GM23338 (cell line): ENCODE measurements around the gene TOR1B. TPM values are rescaled to one million over a fixed set of nuclear protein-coding genes. Genes with fewer than 3 reads are reported as not detected.
A peak's percentile ranks its signal among the peaks of the same experiment; 100 is the strongest.

ENCODE experiments used
- ATAC-seq: fragments of 200-7000 bp; cut with Tn5 transposase; 3 replicates; pipeline ENCODE4 v1.9.1; 2020
- DNase-seq: peaks from one replicate; pipeline ENCODE4 v3.0.0-alpha.2; 2015; ENCODE audit warnings: low spot score
- H2AFZ ChIP-seq: fragments of 200-600 bp; sonication (generic); 2 replicates; pipeline ENCODE4 v1.8.0; 2016; ENCODE audit warnings: antibody characterized with exemption, mild to moderate bottlenecking, moderate library complexity
- H3F3A ChIP-seq: fragments of 200-600 bp; sonication (generic); replicated peaks from 2 replicates; pipeline ENCODE4 v1.8.0; 2017; ENCODE audit warnings: antibody characterized with exemption, mixed run types, low read depth
- H3K27ac ChIP-seq: fragments of 200-600 bp; sonication (generic); 2 replicates; pipeline ENCODE4 v1.6.1; 2016; ENCODE audit warnings: low read depth
- H3K27me3 ChIP-seq: fragments of 200-600 bp; sonication (generic); 2 replicates; pipeline ENCODE4 v1.8.0; 2016; ENCODE audit warnings: mild to moderate bottlenecking, mixed run types, moderate library complexity; ENCODE audit not compliant: insufficient read depth
- H3K36me3 ChIP-seq: fragments of 200-600 bp; sonication (generic); 2 replicates; pipeline ENCODE4 v1.8.0; 2016; ENCODE audit warnings: mild to moderate bottlenecking; ENCODE audit not compliant: insufficient read depth
- H3K4me1 ChIP-seq: fragments of 200-600 bp; sonication (generic); 2 replicates; pipeline ENCODE4 v1.8.0; 2016; ENCODE audit warnings: mild to moderate bottlenecking, moderate library complexity; ENCODE audit not compliant: insufficient read depth
- H3K4me2 ChIP-seq: fragments of 200-600 bp; sonication (generic); 2 replicates; pipeline ENCODE4 v1.7.1; 2017; ENCODE audit warnings: mixed run types
- H3K4me3 ChIP-seq: fragments of 200-600 bp; sonication (generic); 2 replicates; pipeline ENCODE4 v1.6.1; 2016; ENCODE audit warnings: mixed run types
- H3K79me2 ChIP-seq: fragments of 200-600 bp; sonication (generic); replicated peaks from 2 replicates; pipeline ENCODE4 v1.8.0; 2017; ENCODE audit warnings: mild to moderate bottlenecking; ENCODE audit not compliant: insufficient read depth
- H3K9me2 ChIP-seq: fragments of 200-600 bp; sonication (generic); 2 replicates; pipeline ENCODE4 v1.8.0; 2017; ENCODE audit not compliant: insufficient read depth
- H4K20me1 ChIP-seq: fragments of 200-600 bp; sonication (generic); replicated peaks from 2 replicates; pipeline ENCODE4 v1.8.0; 2017; ENCODE audit warnings: mild to moderate bottlenecking; ENCODE audit not compliant: insufficient read depth
- H3K27ac Mint-ChIP-seq: 2 replicates; pipeline ENCODE4 v1.8.0; 2020; ENCODE audit warnings: inconsistent platforms, mild to moderate bottlenecking, moderate library complexity, mixed read lengths
- H3K27me3 Mint-ChIP-seq: 3 replicates; pipeline ENCODE4 v1.8.0; 2022; ENCODE audit warnings: low read depth, mild to moderate bottlenecking, moderate library complexity, mixed read lengths, inconsistent platforms; ENCODE audit not compliant: insufficient read depth, poor library complexity
- H3K36me3 Mint-ChIP-seq: 3 replicates; pipeline ENCODE4 v1.8.0; 2021; ENCODE audit warnings: low read depth, mild to moderate bottlenecking, inconsistent platforms, moderate library complexity, mixed read lengths
- H3K4me1 Mint-ChIP-seq: 3 replicates; pipeline ENCODE4 v1.8.0; 2020; ENCODE audit warnings: mild to moderate bottlenecking, inconsistent platforms, mixed read lengths
- H3K4me3 Mint-ChIP-seq: 3 replicates; pipeline ENCODE4 v1.8.0; 2021; ENCODE audit warnings: moderate library complexity, mild to moderate bottlenecking, inconsistent platforms, mixed read lengths
- H3K9me3 Mint-ChIP-seq: 3 replicates; pipeline ENCODE4 v1.8.0; 2020; ENCODE audit warnings: moderate library complexity, mild to moderate bottlenecking, inconsistent platforms, mixed read lengths
- CTCF ChIP-seq, 2 experiments: fragments of 200-600 bp in 1 of 2; sonication (generic) in 1 of 2; conservative IDR thresholded peaks; 2 replicates each; pipeline versions ENCODE4 v1.5.1 to v1.6.1; 2016 to 2017; ENCODE audit warnings: antibody characterized with exemption in 2 of 2, low read depth in 2 of 2, mild to moderate bottlenecking in 2 of 2, moderate library complexity in 1 of 2
- NANOG ChIP-seq: IDR thresholded peaks from 2 replicates; pipeline ENCODE4 v1.6.1; 2016; ENCODE audit warnings: antibody characterized with exemption, borderline replicate concordance
- POLR2AphosphoS5 ChIP-seq: IDR thresholded peaks from 2 replicates; pipeline ENCODE4 v1.6.1; 2016; ENCODE audit warnings: antibody characterized with exemption, low read depth
- REST ChIP-seq: IDR thresholded peaks from one replicate; pipeline ENCODE4 v1.6.1; 2018; ENCODE audit warnings: antibody characterized with exemption; ENCODE audit not compliant: unreplicated experiment
- ZNF462 ChIP-seq: fragments of 250-450 bp; sonication (Bioruptor Pico); IDR thresholded peaks from 2 replicates; pipeline ENCODE4 v1.5.0; 2020; ENCODE audit warnings: mild to moderate bottlenecking, moderate library complexity
- polyA plus RNA-seq: library from polyadenylated mRNA; unstranded; fragments of >200 nt; fragmentation: Nextera tagmentation; extraction: Ambion mirVana; gene quantifications from 2 replicates; pipeline ENCODE4 v1.2.1, GENCODE V29; 2016
- total RNA-seq: library from RNA; depleted of rRNA; stranded (reverse); fragments of >200 nt; shearing (Covaris generic); gene quantifications from 2 replicates; pipeline ENCODE4 v1.2.3, GENCODE V29; 2014

The TOR1B gene
- total and polyA plus RNA-seq, 2 experiments from 2014 or later = 10.6 to 42.4 TPM

GRCh38 chr9:129801504-129801903 is 1.5 kb upstream of the TOR1B start:
- peak in 1 of 2 experiments; percentile 26; a peak in 2 of 4 replicates for TF ChIP-seq CTCF (conservative IDR thresholded peaks at IDR 0.05; ENCODE audit: low read depth in 2 of 2)
- no peak for TF ChIP-seq REST
- H3K79me2 ChIP-seq = peaks cover 7% of the 10 kb centered on the region; the same call in 1 of the 2 replicates
- H2AFZ ChIP-seq = peak overlapping the region; percentile 63
- no peak overlapping the region for H3K27ac ChIP-seq
- no peak overlapping the region for H3K4me3 ChIP-seq
- H3K36me3 Mint-ChIP-seq = peaks cover 18% of the 10 kb centered on the region; the same call in 2 of the 3 replicates
- no peaks in the 10 kb centered on the region for H3K36me3 ChIP-seq
- no peaks in the 10 kb centered on the region for H3K27me3 ChIP-seq
- H3K27me3 Mint-ChIP-seq = peaks cover 12% of the 10 kb centered on the region
- H3K9me3 Mint-ChIP-seq = no peaks in the 10 kb centered on the region; the same call in 2 of the 3 replicates
- peak overlapping the region; percentile 28; the same call in 1 of the 3 replicates for H3K4me3 Mint-ChIP-seq
- DNase-seq = peak; percentile 55
- no peak overlapping the region for H3K27ac Mint-ChIP-seq
- peaks cover 6% of the 10 kb centered on the region; the same call in 2 of the 3 replicates for H3K4me1 Mint-ChIP-seq
- no peaks in the 10 kb centered on the region; the same call in 1 of the 2 replicates for H4K20me1 ChIP-seq
- ATAC-seq = peak; percentile 15; the same call in 2 of the 3 replicates
- H3K4me1 ChIP-seq = no peaks in the 10 kb centered on the region; the same call in 1 of the 2 replicates
- no peaks in the 10 kb centered on the region for H3K9me2 ChIP-seq
- no peaks in the 10 kb centered on the region for H3F3A ChIP-seq
- H3K4me2 ChIP-seq = no peak overlapping the region

GRCh38 chr9:129803676-129804060 is 684 bp downstream of the TOR1B start:
- H3K4me1 ChIP-seq = no peaks in the 10 kb centered on the region; the same call in 1 of the 2 replicates
- peak overlapping the region; percentile 80 for H3K4me3 Mint-ChIP-seq
- no peaks in the 10 kb centered on the region for H3F3A ChIP-seq
- no peak overlapping the region for H3K27ac Mint-ChIP-seq
- peaks cover 12% of the 10 kb centered on the region for H3K27me3 Mint-ChIP-seq
- DNase-seq = no peak
- no peaks in the 10 kb centered on the region for H3K27me3 ChIP-seq
- H3K4me2 ChIP-seq = peak overlapping the region; percentile 99
- H3K9me2 ChIP-seq = no peaks in the 10 kb centered on the region
- ATAC-seq = no peak
- no peak overlapping the region for H3K27ac ChIP-seq
- peaks cover 30% of the 10 kb centered on the region for H3K36me3 Mint-ChIP-seq
- H4K20me1 ChIP-seq = peaks cover 8% of the 10 kb centered on the region
- H2AFZ ChIP-seq = peak overlapping the region; percentile 76; the same call in 1 of the 2 replicates
- no peaks in the 10 kb centered on the region; the same call in 2 of the 3 replicates for H3K9me3 Mint-ChIP-seq
- H3K36me3 ChIP-seq = no peaks in the 10 kb centered on the region
- peaks cover 6% of the 10 kb centered on the region; the same call in 2 of the 3 replicates for H3K4me1 Mint-ChIP-seq
- H3K79me2 ChIP-seq = peaks cover 17% of the 10 kb centered on the region; the same call in 1 of the 2 replicates
- H3K4me3 ChIP-seq = peak overlapping the region; percentile 94
- no peak for TF ChIP-seq NANOG
- TF ChIP-seq ZNF462 (CRISPR knock-in tag) = no peak
- TF ChIP-seq REST = no peak
- TF ChIP-seq POLR2AphosphoS5 = no peak
